IMR-90 (cell line): ENCODE results near the gene SAMD11. TPM values are rescaled to one million over a fixed set of nuclear protein-coding genes. Genes with fewer than 3 reads are reported as not detected.

Experiments used
- ATAC-seq: fragments of 200-7000 bp; cut with Tn5 transposase; 2 replicates; pipeline ENCODE4 v1.9.1; 2020; ENCODE audit warnings: low read depth, mild to moderate bottlenecking, moderate library complexity
- BruUV-seq: library from RNA; stranded (reverse); fragments of 400-500 nt; replicated peaks from 2 replicates; lab custom pipeline; 2021; lab: Mats Ljungman, UMichigan
- CTCF ChIA-PET: fragments of 300-600 bp; formaldehyde crosslinking; extraction: SDS; loops from one replicate; lab custom pipeline; 2021; ENCODE audit warnings: antibody characterized with exemption; lab: Yijun Ruan, JAX
- POLR2A ChIA-PET: fragments of 300-600 bp; sonication (Branson Sonifier 250); formaldehyde crosslinking; loops from one replicate; lab custom pipeline; 2022; ENCODE audit warnings: antibody characterized with exemption; ENCODE audit not compliant: unreplicated experiment; lab: Charles Lee
- DNase-seq: peaks from one replicate; pipeline ENCODE4 v3.0.0; 2013
- H2AFZ ChIP-seq: replicated peaks from 2 replicates; pipeline ENCODE3; 2013; ENCODE audit warnings: low read length, mild to moderate bottlenecking; ENCODE audit not compliant: poor library complexity
- H2AK5ac ChIP-seq: 2 replicates; pipeline ENCODE4 v1.6.1; 2013; ENCODE audit warnings: low read depth, low read length, inconsistent platforms
- H2AK9ac ChIP-seq: replicated peaks from 2 replicates; pipeline ENCODE3; 2013; ENCODE audit warnings: mild to moderate bottlenecking, low read depth, low read length, moderate library complexity; ENCODE audit not compliant: poor library complexity
- H2BK120ac ChIP-seq: 2 replicates; pipeline ENCODE4 v1.6.1; 2013; ENCODE audit warnings: low read depth, low read length, inconsistent platforms
- H2BK15ac ChIP-seq: 3 replicates; pipeline ENCODE4 v1.6.1; 2013; ENCODE audit warnings: low read depth, low read length, inconsistent platforms
- H2BK20ac ChIP-seq: 2 replicates; pipeline ENCODE4 v1.6.1; 2013; ENCODE audit warnings: low read depth, mild to moderate bottlenecking, inconsistent platforms, low read length, moderate library complexity
- H2BK5ac ChIP-seq: 2 replicates; pipeline ENCODE4 v1.6.1; 2013; ENCODE audit warnings: mild to moderate bottlenecking, low read depth, low read length, inconsistent platforms; ENCODE audit not compliant: poor library complexity, severe bottlenecking
- H3K14ac ChIP-seq: replicated peaks from 2 replicates; pipeline ENCODE4 v1.6.1; 2013; ENCODE audit warnings: low read depth, low read length, inconsistent platforms
- H3K18ac ChIP-seq: 2 replicates; pipeline ENCODE4 v1.6.1; 2013; ENCODE audit warnings: low read depth, low read length, control low read depth
- H3K23ac ChIP-seq: 2 replicates; pipeline ENCODE4 v1.6.1; 2013; ENCODE audit warnings: low read depth, low read length, inconsistent platforms
- H3K27ac ChIP-seq: 2 replicates; pipeline ENCODE4 v1.5.1; 2013; ENCODE audit warnings: mild to moderate bottlenecking, control low read depth, low read length; ENCODE audit not compliant: insufficient read depth
- H3K27me3 ChIP-seq: 2 replicates; pipeline ENCODE4 v1.6.1; 2013; ENCODE audit warnings: low read length; ENCODE audit not compliant: control insufficient read depth, insufficient read depth
- H3K36me3 ChIP-seq: 2 replicates; pipeline ENCODE4 v1.6.1; 2013; ENCODE audit warnings: low read length, mixed read lengths; ENCODE audit not compliant: control insufficient read depth, insufficient read depth
- H3K4ac ChIP-seq: 2 replicates; pipeline ENCODE4 v1.6.1; 2013; ENCODE audit warnings: low read depth, low read length, inconsistent platforms
- H3K4me1 ChIP-seq: 2 replicates; pipeline ENCODE4 v1.6.1; 2013; ENCODE audit warnings: low read length, mixed read lengths; ENCODE audit not compliant: control insufficient read depth, insufficient read depth
- H3K4me2 ChIP-seq: 2 replicates; pipeline ENCODE4 v1.6.1; 2013; ENCODE audit warnings: low read depth, mild to moderate bottlenecking, control low read depth, low read length, moderate library complexity
- H3K4me3 ChIP-seq: 2 replicates; pipeline ENCODE4 v1.5.1; 2013; ENCODE audit warnings: low read depth, mild to moderate bottlenecking, control low read depth, low read length, moderate library complexity; ENCODE audit not compliant: insufficient read depth
- H3K56ac ChIP-seq: 2 replicates; pipeline ENCODE4 v1.6.1; 2013; ENCODE audit warnings: low read length, inconsistent platforms; ENCODE audit not compliant: insufficient read depth; ENCODE audit errors: extremely low read depth
- H3K79me1 ChIP-seq, 2 experiments: 2 replicates each; pipeline ENCODE4 v1.6.1; 2013; ENCODE audit warnings: low read length in 2 of 2, inconsistent platforms in 1 of 2, low read depth in 1 of 2
- H3K9ac ChIP-seq: 2 replicates; pipeline ENCODE4 v1.6.1; 2013; ENCODE audit warnings: low read depth, low read length, control low read depth
- H3K9me1 ChIP-seq: 2 replicates; pipeline ENCODE4 v1.6.1; 2013; ENCODE audit warnings: low read length, inconsistent platforms; ENCODE audit not compliant: insufficient read depth
- H3K9me3 ChIP-seq: 2 replicates; pipeline ENCODE4 v1.6.1; 2013; ENCODE audit warnings: low read length; ENCODE audit not compliant: control insufficient read depth, insufficient read depth
- H4K20me1 ChIP-seq: 2 replicates; pipeline ENCODE4 v1.6.1; 2013; ENCODE audit warnings: low read length, inconsistent platforms; ENCODE audit not compliant: insufficient read depth
- H4K5ac ChIP-seq: 2 replicates; pipeline ENCODE4 v1.6.1; 2013; ENCODE audit warnings: mild to moderate bottlenecking, low read depth, low read length, control low read depth
- H4K8ac ChIP-seq, 2 experiments: 2 replicates each; pipeline ENCODE4 v1.6.1; 2013; ENCODE audit warnings: low read depth in 2 of 2, low read length in 2 of 2, control low read depth in 1 of 2, inconsistent platforms in 1 of 2
- H4K91ac ChIP-seq: 2 replicates; pipeline ENCODE4 v1.6.1; 2013; ENCODE audit warnings: low read depth, low read length, inconsistent platforms; ENCODE audit not compliant: insufficient read depth
- BHLHE40 ChIP-seq: fragments of 150-350 bp; IDR thresholded peaks from 2 replicates; pipeline ENCODE4 v1.6.1; 2016; ENCODE audit warnings: mild to moderate bottlenecking, low read depth, low read length
- CEBPB ChIP-seq: IDR thresholded peaks from 2 replicates; pipeline ENCODE4 v1.6.1; 2012; ENCODE audit warnings: low read depth, low read length, improper control_type of control experiment
- CHD1 ChIP-seq: IDR thresholded peaks from 2 replicates; pipeline ENCODE4 v1.6.1; 2012; ENCODE audit warnings: low read depth, low read length, improper control_type of control experiment
- CTCF ChIP-seq: conservative IDR thresholded peaks from 2 replicates; pipeline ENCODE4 v1.5.1; 2012; ENCODE audit warnings: mild to moderate bottlenecking, low read depth, low read length, improper control_type of control experiment
- ELK1 ChIP-seq: fragments of 150-350 bp; IDR thresholded peaks from 2 replicates; pipeline ENCODE4 v1.6.1; 2016; ENCODE audit warnings: low read depth, mild to moderate bottlenecking, low read length, moderate library complexity, borderline replicate concordance
- FOS ChIP-seq: fragments of 150-350 bp; IDR thresholded peaks from 2 replicates; pipeline ENCODE4 v1.6.1; 2016; ENCODE audit warnings: low read depth, low read length
- MAFK ChIP-seq: IDR thresholded peaks from 2 replicates; pipeline ENCODE4 v1.6.1; 2012; ENCODE audit warnings: low read depth, low read length, improper control_type of control experiment
- MXI1 ChIP-seq: IDR thresholded peaks from 2 replicates; pipeline ENCODE4 v1.6.1; 2012; ENCODE audit warnings: low read depth, mild to moderate bottlenecking, low read length, moderate library complexity, borderline replicate concordance
- NFE2L2 ChIP-seq: fragments of 150-350 bp; IDR thresholded peaks from 2 replicates; pipeline ENCODE4 v1.6.1; 2016; ENCODE audit warnings: low read depth, mild to moderate bottlenecking, low read length
- RAD21 ChIP-seq: IDR thresholded peaks from 2 replicates; pipeline ENCODE4 v1.6.1; 2012; ENCODE audit warnings: low read length, improper control_type of control experiment
- RFX5 ChIP-seq: IDR thresholded peaks from 2 replicates; pipeline ENCODE4 v1.8.0; 2012; ENCODE audit warnings: low read depth, mild to moderate bottlenecking, low read length, moderate library complexity
- SMC3 ChIP-seq: fragments of 150-350 bp; IDR thresholded peaks from 2 replicates; pipeline ENCODE4 v1.6.1; 2016; ENCODE audit warnings: low read depth, mild to moderate bottlenecking, antibody characterized with exemption, low read length, moderate library complexity
- WGBS, 2 experiments: methylation state at CpG; one replicate each; pipeline versions ENCODE4 v1.1.5 to v1.1.7; 2013; ENCODE audit warnings: missing lambda C conversion rate in 2 of 2; ENCODE audit not compliant: insufficient read length in 1 of 2; ENCODE audit errors: extremely low coverage in 2 of 2; 5-methylcytosine and 5-hydroxymethylcytosine counted together
- dilution Hi-C: fragments of 300-500 bp; cut with HindIII; formaldehyde crosslinking; loops from one replicate; pipeline ENCODE4 v1.14.3; 2018; ENCODE audit warnings: low sequenced_read_pairs; ENCODE audit not compliant: unreplicated experiment
- in situ Hi-C: fragments of 300-500 bp; cut with MboI; formaldehyde crosslinking; loops from 3 replicates; pipeline ENCODE4 v1.14.3; 2019; ENCODE audit warnings: low sequenced_read_pairs, inconsistent platforms, mixed read lengths
- intact Hi-C: fragments of 100-400 bp; cut with micrococcal nuclease; formaldehyde crosslinking; loops from 2 replicates; pipeline ENCODE4 v1.10.0; 2022
- polyA plus RNA-seq, 3 experiments: library from polyadenylated mRNA; depleted of rRNA; stranded (reverse); fragments of >200 nt; gene quantifications; 2 replicates each; pipeline ENCODE4 v1.2.3, GENCODE V29; 2012; ENCODE audit warnings: low replicate concordance in 1 of 3
- total RNA-seq: library from RNA; depleted of rRNA; stranded (reverse); fragments of >200 nt; gene quantifications from 2 replicates; pipeline ENCODE4 v1.2.3, GENCODE V29; 2012
- TF ChIP-seq, protein P1 (sequence below): fragments of 150-350 bp; IDR thresholded peaks from 2 replicates; pipeline ENCODE4 v1.6.1; 2017; ENCODE audit warnings: mild to moderate bottlenecking, antibody characterized with exemption, low read length, low read depth

SAMD11 gene
- total and polyA plus RNA-seq, 2 of the 4 experiments (the other 2 are of a cell fraction), result 5.9 to 22.9 TPM

DNA sequence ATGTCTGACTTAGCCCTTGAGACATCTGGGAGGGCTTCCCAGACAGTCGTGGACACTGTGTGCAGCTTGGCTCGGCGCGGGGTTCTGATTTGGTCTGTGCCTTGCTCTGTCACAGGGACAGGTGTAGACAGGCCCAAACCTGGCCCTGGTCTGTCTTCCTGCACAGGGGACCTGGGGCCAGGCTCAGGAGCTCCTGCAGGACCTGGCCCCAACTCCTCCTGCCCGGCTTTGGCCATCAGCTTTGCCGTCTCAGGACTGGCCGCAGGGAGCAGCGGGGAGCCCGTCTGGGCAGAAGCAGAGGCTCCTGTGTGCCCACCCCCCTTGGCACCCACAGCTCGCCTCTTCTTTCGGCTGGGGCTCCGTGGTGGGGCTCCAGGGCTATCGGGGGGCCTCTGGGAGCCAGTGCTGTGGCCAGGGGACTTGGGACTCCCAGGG is 56.4 kb downstream of the SAMD11 start:
- H3K79me1 ChIP-seq, result no peaks in the 10 kb centered on the region
- no peak overlapping the region for H3K4me3 ChIP-seq
- ChIA-PET CTCF (interaction anchor here (1.2 kb wide), 1 partner anchor 84 kb away, joined by 3 read pairs; no protein-coding TSS in a partner anchor), POLR2A (no interaction called here)
- no peak overlapping the region for H3K18ac ChIP-seq
- no peak overlapping the region for H2AK5ac ChIP-seq
- DNase-seq (no peak), ATAC-seq (no peak)
- H3K23ac ChIP-seq, result no peak overlapping the region
- no peaks in the 10 kb centered on the region; the same call in 1 of the 2 replicates for H4K20me1 ChIP-seq
- no peaks in the 10 kb centered on the region for H3K9me1 ChIP-seq
- intact Hi-C loops (loop anchor here (5.0 kb wide), 1 partner anchor 252 kb away; the partner anchor contains the start of genes B3GALT6 and SDF4), dilution Hi-C loops (no loop called here), in situ Hi-C loops (no loop called here)
- H2BK5ac ChIP-seq, result no peak overlapping the region
- BruUV-seq, result no TSS peak
- no peak overlapping the region for H3K4ac ChIP-seq
- 70% methylated on average over 9 of the region's 13 CpGs; no CpG with 5 or more reads in 1 of the 2 experiments for WGBS, 2 experiments
- H3K27ac ChIP-seq, result no peak overlapping the region
- no peak overlapping the region for H3K9ac ChIP-seq
- H4K5ac ChIP-seq, result no peak overlapping the region
- no peak overlapping the region for H2BK120ac ChIP-seq
- no peaks in the 10 kb centered on the region for H3K9me3 ChIP-seq
- H3K27me3 ChIP-seq, result peaks cover 5% of the 10 kb centered on the region; the same call in 1 of the 2 replicates
- no peak overlapping the region for H2BK20ac ChIP-seq
- H3K36me3 ChIP-seq, result no peaks in the 10 kb centered on the region
- no peak overlapping the region for H3K4me2 ChIP-seq
- H3K56ac ChIP-seq, result no peak overlapping the region
- H4K91ac ChIP-seq, result no peak overlapping the region
- TF ChIP-seq FOS, result no peak
- TF ChIP-seq ELK1, result no peak
- no peak for TF ChIP-seq CHD1
- no peak for TF ChIP-seq MXI1
- no peak for TF ChIP-seq RAD21
- no peak for TF ChIP-seq CTCF
- TF ChIP-seq MAFK, result no peak
- TF ChIP-seq, protein P1, sequence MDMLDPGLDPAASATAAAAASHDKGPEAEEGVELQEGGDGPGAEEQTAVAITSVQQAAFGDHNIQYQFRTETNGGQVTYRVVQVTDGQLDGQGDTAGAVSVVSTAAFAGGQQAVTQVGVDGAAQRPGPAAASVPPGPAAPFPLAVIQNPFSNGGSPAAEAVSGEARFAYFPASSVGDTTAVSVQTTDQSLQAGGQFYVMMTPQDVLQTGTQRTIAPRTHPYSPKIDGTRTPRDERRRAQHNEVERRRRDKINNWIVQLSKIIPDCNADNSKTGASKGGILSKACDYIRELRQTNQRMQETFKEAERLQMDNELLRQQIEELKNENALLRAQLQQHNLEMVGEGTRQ, result no peak
- TF ChIP-seq NFE2L2, result no peak
- no peak for TF ChIP-seq BHLHE40
- no peak for TF ChIP-seq RFX5
- TF ChIP-seq SMC3, result no peak
- TF ChIP-seq CEBPB, result no peak
- peak overlapping the region; percentile 24 for H2AK9ac ChIP-seq
- no peak overlapping the region for H4K8ac ChIP-seq
- H2AFZ ChIP-seq, result no peak overlapping the region
- H2BK15ac ChIP-seq, result no peak overlapping the region
- no peak overlapping the region for H3K14ac ChIP-seq
- 0 out of 2 replicates have a peak, but pooled peaks cover 2% of the 10 kb centered on the region for H3K4me1 ChIP-seq
